ENCODE measurements around the gene KDM4B.

DNA sequence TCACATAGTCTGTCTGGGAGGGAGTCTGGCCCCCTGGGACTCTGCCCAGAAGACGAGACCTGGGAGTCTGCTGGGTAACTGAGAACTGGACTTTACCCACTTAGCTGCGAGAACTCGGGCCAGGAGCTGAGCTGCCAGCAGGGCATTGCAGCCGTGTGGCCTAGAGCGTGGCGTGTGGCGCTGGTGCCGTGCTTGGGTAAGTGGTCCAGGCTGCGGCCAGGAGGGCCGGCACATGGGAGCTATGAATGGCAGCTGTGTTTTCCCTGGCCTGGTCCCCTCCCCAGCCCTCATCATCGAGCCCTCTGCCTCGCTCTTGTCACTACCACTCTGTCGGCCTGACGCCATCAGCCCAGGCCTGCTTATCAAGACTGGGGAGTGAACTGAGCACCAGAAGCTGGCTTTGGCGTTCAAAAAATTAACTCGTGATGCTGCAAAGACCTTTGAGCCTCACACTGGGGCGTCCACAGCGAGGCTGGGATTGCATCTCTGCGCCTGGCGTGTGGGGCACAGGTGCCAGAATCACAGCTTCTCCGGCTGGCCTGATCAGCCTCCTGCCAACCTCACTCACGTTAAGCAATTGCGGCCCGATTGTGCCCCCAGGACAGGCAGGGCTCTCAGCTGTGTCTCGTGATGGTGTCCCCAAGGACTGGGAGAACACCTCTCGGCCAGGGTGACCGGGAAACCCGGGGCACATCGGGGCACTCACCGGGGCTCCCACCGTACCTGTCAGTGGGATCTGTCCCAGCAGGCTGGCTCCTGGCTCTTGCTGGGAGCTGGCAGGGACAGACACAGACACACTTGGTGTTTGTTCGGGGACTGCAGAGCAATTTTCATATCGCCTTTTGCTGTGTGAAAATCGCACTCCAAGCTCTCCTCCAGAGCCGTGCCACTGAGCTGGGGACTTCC is 85.9 kb downstream of the KDM4B start:
- no peak for TF ChIP-seq CTCF (IDR thresholded peaks at IDR 0.05; ENCODE audit: insufficient read depth, low read length)
- no peak for TF ChIP-seq GABPA (IDR thresholded peaks at IDR 0.05; ENCODE audit: low read depth)
- TF ChIP-seq POLR2AphosphoS5 (IDR thresholded peaks at IDR 0.05; ENCODE audit: low read depth): no peak
- TF ChIP-seq, protein P1, sequence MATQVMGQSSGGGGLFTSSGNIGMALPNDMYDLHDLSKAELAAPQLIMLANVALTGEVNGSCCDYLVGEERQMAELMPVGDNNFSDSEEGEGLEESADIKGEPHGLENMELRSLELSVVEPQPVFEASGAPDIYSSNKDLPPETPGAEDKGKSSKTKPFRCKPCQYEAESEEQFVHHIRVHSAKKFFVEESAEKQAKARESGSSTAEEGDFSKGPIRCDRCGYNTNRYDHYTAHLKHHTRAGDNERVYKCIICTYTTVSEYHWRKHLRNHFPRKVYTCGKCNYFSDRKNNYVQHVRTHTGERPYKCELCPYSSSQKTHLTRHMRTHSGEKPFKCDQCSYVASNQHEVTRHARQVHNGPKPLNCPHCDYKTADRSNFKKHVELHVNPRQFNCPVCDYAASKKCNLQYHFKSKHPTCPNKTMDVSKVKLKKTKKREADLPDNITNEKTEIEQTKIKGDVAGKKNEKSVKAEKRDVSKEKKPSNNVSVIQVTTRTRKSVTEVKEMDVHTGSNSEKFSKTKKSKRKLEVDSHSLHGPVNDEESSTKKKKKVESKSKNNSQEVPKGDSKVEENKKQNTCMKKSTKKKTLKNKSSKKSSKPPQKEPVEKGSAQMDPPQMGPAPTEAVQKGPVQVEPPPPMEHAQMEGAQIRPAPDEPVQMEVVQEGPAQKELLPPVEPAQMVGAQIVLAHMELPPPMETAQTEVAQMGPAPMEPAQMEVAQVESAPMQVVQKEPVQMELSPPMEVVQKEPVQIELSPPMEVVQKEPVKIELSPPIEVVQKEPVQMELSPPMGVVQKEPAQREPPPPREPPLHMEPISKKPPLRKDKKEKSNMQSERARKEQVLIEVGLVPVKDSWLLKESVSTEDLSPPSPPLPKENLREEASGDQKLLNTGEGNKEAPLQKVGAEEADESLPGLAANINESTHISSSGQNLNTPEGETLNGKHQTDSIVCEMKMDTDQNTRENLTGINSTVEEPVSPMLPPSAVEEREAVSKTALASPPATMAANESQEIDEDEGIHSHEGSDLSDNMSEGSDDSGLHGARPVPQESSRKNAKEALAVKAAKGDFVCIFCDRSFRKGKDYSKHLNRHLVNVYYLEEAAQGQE (IDR thresholded peaks at IDR 0.05; ENCODE audit: insufficient replicate concordance, low read depth): no peak
